IMR-90 (cell line): ENCODE data around the gene ZBTB8B. TPM values are rescaled to one million over a fixed set of nuclear protein-coding genes. Genes with fewer than 3 reads are reported as not detected.

ENCODE experiments used
- ATAC-seq: fragments of 200-7000 bp; cut with Tn5 transposase; 2 replicates; pipeline ENCODE4 v1.9.1; 2020; ENCODE audit warnings: low read depth, mild to moderate bottlenecking, moderate library complexity
- BruUV-seq: library from RNA; stranded (reverse); fragments of 400-500 nt; replicated peaks from 2 replicates; lab custom pipeline; 2021; lab: Mats Ljungman, UMichigan
- CTCF ChIA-PET: fragments of 300-600 bp; formaldehyde crosslinking; extraction: SDS; loops from one replicate; lab custom pipeline; 2021; ENCODE audit warnings: antibody characterized with exemption; lab: Yijun Ruan, JAX
- POLR2A ChIA-PET: fragments of 300-600 bp; sonication (Branson Sonifier 250); formaldehyde crosslinking; loops from one replicate; lab custom pipeline; 2022; ENCODE audit warnings: antibody characterized with exemption; ENCODE audit not compliant: unreplicated experiment; lab: Charles Lee
- DNase-seq: peaks from one replicate; pipeline ENCODE4 v3.0.0; 2013
- H2AFZ ChIP-seq: replicated peaks from 2 replicates; pipeline ENCODE3; 2013; ENCODE audit warnings: low read length, mild to moderate bottlenecking; ENCODE audit not compliant: poor library complexity
- H2AK5ac ChIP-seq: 2 replicates; pipeline ENCODE4 v1.6.1; 2013; ENCODE audit warnings: low read depth, low read length, inconsistent platforms
- H2AK9ac ChIP-seq: replicated peaks from 2 replicates; pipeline ENCODE3; 2013; ENCODE audit warnings: mild to moderate bottlenecking, low read depth, low read length, moderate library complexity; ENCODE audit not compliant: poor library complexity
- H2BK120ac ChIP-seq: 2 replicates; pipeline ENCODE4 v1.6.1; 2013; ENCODE audit warnings: low read depth, low read length, inconsistent platforms
- H2BK15ac ChIP-seq: 3 replicates; pipeline ENCODE4 v1.6.1; 2013; ENCODE audit warnings: low read depth, low read length, inconsistent platforms
- H2BK20ac ChIP-seq: 2 replicates; pipeline ENCODE4 v1.6.1; 2013; ENCODE audit warnings: low read depth, mild to moderate bottlenecking, inconsistent platforms, low read length, moderate library complexity
- H2BK5ac ChIP-seq: 2 replicates; pipeline ENCODE4 v1.6.1; 2013; ENCODE audit warnings: mild to moderate bottlenecking, low read depth, low read length, inconsistent platforms; ENCODE audit not compliant: poor library complexity, severe bottlenecking
- H3K14ac ChIP-seq: replicated peaks from 2 replicates; pipeline ENCODE4 v1.6.1; 2013; ENCODE audit warnings: low read depth, low read length, inconsistent platforms
- H3K18ac ChIP-seq: 2 replicates; pipeline ENCODE4 v1.6.1; 2013; ENCODE audit warnings: low read depth, low read length, control low read depth
- H3K23ac ChIP-seq: 2 replicates; pipeline ENCODE4 v1.6.1; 2013; ENCODE audit warnings: low read depth, low read length, inconsistent platforms
- H3K27ac ChIP-seq: 2 replicates; pipeline ENCODE4 v1.5.1; 2013; ENCODE audit warnings: mild to moderate bottlenecking, control low read depth, low read length; ENCODE audit not compliant: insufficient read depth
- H3K27me3 ChIP-seq: 2 replicates; pipeline ENCODE4 v1.6.1; 2013; ENCODE audit warnings: low read length; ENCODE audit not compliant: control insufficient read depth, insufficient read depth
- H3K36me3 ChIP-seq: 2 replicates; pipeline ENCODE4 v1.6.1; 2013; ENCODE audit warnings: low read length, mixed read lengths; ENCODE audit not compliant: control insufficient read depth, insufficient read depth
- H3K4ac ChIP-seq: 2 replicates; pipeline ENCODE4 v1.6.1; 2013; ENCODE audit warnings: low read depth, low read length, inconsistent platforms
- H3K4me1 ChIP-seq: 2 replicates; pipeline ENCODE4 v1.6.1; 2013; ENCODE audit warnings: low read length, mixed read lengths; ENCODE audit not compliant: control insufficient read depth, insufficient read depth
- H3K4me2 ChIP-seq: 2 replicates; pipeline ENCODE4 v1.6.1; 2013; ENCODE audit warnings: low read depth, mild to moderate bottlenecking, control low read depth, low read length, moderate library complexity
- H3K4me3 ChIP-seq: 2 replicates; pipeline ENCODE4 v1.5.1; 2013; ENCODE audit warnings: low read depth, mild to moderate bottlenecking, control low read depth, low read length, moderate library complexity; ENCODE audit not compliant: insufficient read depth
- H3K56ac ChIP-seq: 2 replicates; pipeline ENCODE4 v1.6.1; 2013; ENCODE audit warnings: low read length, inconsistent platforms; ENCODE audit not compliant: insufficient read depth; ENCODE audit errors: extremely low read depth
- H3K79me1 ChIP-seq, 2 experiments: 2 replicates each; pipeline ENCODE4 v1.6.1; 2013; ENCODE audit warnings: low read length in 2 of 2, inconsistent platforms in 1 of 2, low read depth in 1 of 2
- H3K9ac ChIP-seq: 2 replicates; pipeline ENCODE4 v1.6.1; 2013; ENCODE audit warnings: low read depth, low read length, control low read depth
- H3K9me1 ChIP-seq: 2 replicates; pipeline ENCODE4 v1.6.1; 2013; ENCODE audit warnings: low read length, inconsistent platforms; ENCODE audit not compliant: insufficient read depth
- H3K9me3 ChIP-seq: 2 replicates; pipeline ENCODE4 v1.6.1; 2013; ENCODE audit warnings: low read length; ENCODE audit not compliant: control insufficient read depth, insufficient read depth
- H4K20me1 ChIP-seq: 2 replicates; pipeline ENCODE4 v1.6.1; 2013; ENCODE audit warnings: low read length, inconsistent platforms; ENCODE audit not compliant: insufficient read depth
- H4K5ac ChIP-seq: 2 replicates; pipeline ENCODE4 v1.6.1; 2013; ENCODE audit warnings: mild to moderate bottlenecking, low read depth, low read length, control low read depth
- H4K8ac ChIP-seq, 2 experiments: 2 replicates each; pipeline ENCODE4 v1.6.1; 2013; ENCODE audit warnings: low read depth in 2 of 2, low read length in 2 of 2, control low read depth in 1 of 2, inconsistent platforms in 1 of 2
- H4K91ac ChIP-seq: 2 replicates; pipeline ENCODE4 v1.6.1; 2013; ENCODE audit warnings: low read depth, low read length, inconsistent platforms; ENCODE audit not compliant: insufficient read depth
- CEBPB ChIP-seq: IDR thresholded peaks from 2 replicates; pipeline ENCODE4 v1.6.1; 2012; ENCODE audit warnings: low read depth, low read length, improper control_type of control experiment
- MAZ ChIP-seq: IDR thresholded peaks from 2 replicates; pipeline ENCODE4 v1.6.1; 2012; ENCODE audit warnings: low read depth, mild to moderate bottlenecking, low read length, improper control_type of control experiment, moderate library complexity, borderline replicate concordance
- WGBS, 2 experiments: methylation state at CpG; one replicate each; pipeline versions ENCODE4 v1.1.5 to v1.1.7; 2013; ENCODE audit warnings: missing lambda C conversion rate in 2 of 2; ENCODE audit not compliant: insufficient read length in 1 of 2; ENCODE audit errors: extremely low coverage in 2 of 2; 5-methylcytosine and 5-hydroxymethylcytosine counted together
- dilution Hi-C: fragments of 300-500 bp; cut with HindIII; formaldehyde crosslinking; loops from one replicate; pipeline ENCODE4 v1.14.3; 2018; ENCODE audit warnings: low sequenced_read_pairs; ENCODE audit not compliant: unreplicated experiment
- in situ Hi-C: fragments of 300-500 bp; cut with MboI; formaldehyde crosslinking; loops from 3 replicates; pipeline ENCODE4 v1.14.3; 2019; ENCODE audit warnings: low sequenced_read_pairs, inconsistent platforms, mixed read lengths
- intact Hi-C: fragments of 100-400 bp; cut with micrococcal nuclease; formaldehyde crosslinking; loops from 2 replicates; pipeline ENCODE4 v1.10.0; 2022
- polyA plus RNA-seq, 3 experiments: library from polyadenylated mRNA; depleted of rRNA; stranded (reverse); fragments of >200 nt; gene quantifications; 2 replicates each; pipeline ENCODE4 v1.2.3, GENCODE V29; 2012; ENCODE audit warnings: low replicate concordance in 1 of 3
- total RNA-seq: library from RNA; depleted of rRNA; stranded (reverse); fragments of >200 nt; gene quantifications from 2 replicates; pipeline ENCODE4 v1.2.3, GENCODE V29; 2012
- TF ChIP-seq, protein P1 (sequence below): conservative IDR thresholded peaks from 2 replicates; pipeline ENCODE4 v1.5.1; 2012; ENCODE audit warnings: mild to moderate bottlenecking, low read depth, low read length, improper control_type of control experiment
- TF ChIP-seq, protein P2 (sequence below): fragments of 150-350 bp; IDR thresholded peaks from 2 replicates; pipeline ENCODE4 v1.6.1; 2016; ENCODE audit warnings: low read depth, mild to moderate bottlenecking, low read length, moderate library complexity, borderline replicate concordance

Gene ZBTB8B
- total and polyA plus RNA-seq, 2 of the 4 experiments (the other 2 are of a cell fraction) = not detected

DNA sequence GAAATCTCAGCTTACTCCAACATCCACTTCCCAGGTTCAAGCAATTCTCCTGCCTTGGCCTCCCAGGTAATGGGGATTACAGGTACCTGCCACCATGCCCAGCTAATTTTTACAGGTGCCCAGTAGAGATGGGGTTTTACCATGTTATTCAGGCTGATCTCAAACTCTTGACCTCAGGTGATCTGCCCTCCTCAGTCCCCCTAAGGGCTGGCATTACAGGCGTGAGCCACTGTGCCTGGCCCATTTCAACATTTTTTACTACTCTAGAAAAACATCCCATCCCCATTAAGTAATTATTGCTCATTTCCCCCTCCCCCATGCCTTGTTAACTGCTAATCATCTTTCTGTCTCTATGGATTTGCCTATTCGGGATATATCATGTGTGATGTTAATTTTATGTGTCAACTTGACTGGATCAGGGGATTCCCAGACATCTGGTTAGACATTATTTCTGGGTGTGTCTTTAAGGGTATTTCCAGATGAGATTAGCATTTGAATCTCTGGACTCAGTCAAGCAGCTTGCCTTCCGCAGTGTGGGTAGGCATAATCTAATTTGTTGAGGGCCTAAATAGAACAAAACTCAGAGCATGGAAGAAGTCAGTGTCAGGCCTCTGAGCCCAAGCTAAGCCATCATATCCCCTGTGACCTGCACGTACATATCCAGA, 33.0 kb upstream of the ZBTB8B start:
- WGBS, 2 experiments = no CpG with 5 or more reads among the region's 4 CpGs
- H2AK5ac ChIP-seq = no peak overlapping the region
- dilution Hi-C loops = no loop called here
- no peak overlapping the region for H4K8ac ChIP-seq
- no peak overlapping the region for H3K56ac ChIP-seq
- no peak overlapping the region for H3K18ac ChIP-seq
- no peak overlapping the region for H4K91ac ChIP-seq
- no peak for ATAC-seq
- no peak overlapping the region for H2BK120ac ChIP-seq
- no peaks in the 10 kb centered on the region for H3K9me1 ChIP-seq
- no peak overlapping the region for H3K4ac ChIP-seq
- H3K4me3 ChIP-seq = no peak overlapping the region
- H3K9ac ChIP-seq = no peak overlapping the region
- no peak overlapping the region for H3K23ac ChIP-seq
- ChIA-PET CTCF (no interaction called here), POLR2A (no interaction called here)
- H3K27me3 ChIP-seq = peaks cover 35% of the 10 kb centered on the region
- BruUV-seq = no TSS peak
- no peaks in the 10 kb centered on the region for H3K9me3 ChIP-seq
- H2BK5ac ChIP-seq = no peak overlapping the region
- H2AK9ac ChIP-seq = no peak overlapping the region
- H4K20me1 ChIP-seq = no peaks in the 10 kb centered on the region
- no peak overlapping the region for H3K27ac ChIP-seq
- no peak overlapping the region for H3K4me2 ChIP-seq
- no peaks in the 10 kb centered on the region for H3K36me3 ChIP-seq
- DNase-seq = no peak
- H3K14ac ChIP-seq = no peak overlapping the region
- intact Hi-C loops = no loop called here
- no peaks in the 10 kb centered on the region for H3K4me1 ChIP-seq
- H2BK15ac ChIP-seq = no peak overlapping the region
- in situ Hi-C loops = no loop called here
- no peak overlapping the region for H2AFZ ChIP-seq
- no peak overlapping the region for H2BK20ac ChIP-seq
- TF ChIP-seq, protein P1, sequence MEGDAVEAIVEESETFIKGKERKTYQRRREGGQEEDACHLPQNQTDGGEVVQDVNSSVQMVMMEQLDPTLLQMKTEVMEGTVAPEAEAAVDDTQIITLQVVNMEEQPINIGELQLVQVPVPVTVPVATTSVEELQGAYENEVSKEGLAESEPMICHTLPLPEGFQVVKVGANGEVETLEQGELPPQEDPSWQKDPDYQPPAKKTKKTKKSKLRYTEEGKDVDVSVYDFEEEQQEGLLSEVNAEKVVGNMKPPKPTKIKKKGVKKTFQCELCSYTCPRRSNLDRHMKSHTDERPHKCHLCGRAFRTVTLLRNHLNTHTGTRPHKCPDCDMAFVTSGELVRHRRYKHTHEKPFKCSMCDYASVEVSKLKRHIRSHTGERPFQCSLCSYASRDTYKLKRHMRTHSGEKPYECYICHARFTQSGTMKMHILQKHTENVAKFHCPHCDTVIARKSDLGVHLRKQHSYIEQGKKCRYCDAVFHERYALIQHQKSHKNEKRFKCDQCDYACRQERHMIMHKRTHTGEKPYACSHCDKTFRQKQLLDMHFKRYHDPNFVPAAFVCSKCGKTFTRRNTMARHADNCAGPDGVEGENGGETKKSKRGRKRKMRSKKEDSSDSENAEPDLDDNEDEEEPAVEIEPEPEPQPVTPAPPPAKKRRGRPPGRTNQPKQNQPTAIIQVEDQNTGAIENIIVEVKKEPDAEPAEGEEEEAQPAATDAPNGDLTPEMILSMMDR = no peak
- TF ChIP-seq MAZ (no peak), CEBPB (no peak)
- TF ChIP-seq, protein P2, sequence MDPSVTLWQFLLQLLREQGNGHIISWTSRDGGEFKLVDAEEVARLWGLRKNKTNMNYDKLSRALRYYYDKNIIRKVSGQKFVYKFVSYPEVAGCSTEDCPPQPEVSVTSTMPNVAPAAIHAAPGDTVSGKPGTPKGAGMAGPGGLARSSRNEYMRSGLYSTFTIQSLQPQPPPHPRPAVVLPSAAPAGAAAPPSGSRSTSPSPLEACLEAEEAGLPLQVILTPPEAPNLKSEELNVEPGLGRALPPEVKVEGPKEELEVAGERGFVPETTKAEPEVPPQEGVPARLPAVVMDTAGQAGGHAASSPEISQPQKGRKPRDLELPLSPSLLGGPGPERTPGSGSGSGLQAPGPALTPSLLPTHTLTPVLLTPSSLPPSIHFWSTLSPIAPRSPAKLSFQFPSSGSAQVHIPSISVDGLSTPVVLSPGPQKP = no peak
- no peaks in the 10 kb centered on the region for H3K79me1 ChIP-seq
- no peak overlapping the region for H4K5ac ChIP-seq
